ENCODE results near the gene TMEM163. TPM values are rescaled to one million over a fixed set of nuclear protein-coding genes. Genes with fewer than 3 reads are reported as not detected.

The TMEM163 gene
- total RNA-seq, 1 donor from 2014 or later, result not detected

DNA sequence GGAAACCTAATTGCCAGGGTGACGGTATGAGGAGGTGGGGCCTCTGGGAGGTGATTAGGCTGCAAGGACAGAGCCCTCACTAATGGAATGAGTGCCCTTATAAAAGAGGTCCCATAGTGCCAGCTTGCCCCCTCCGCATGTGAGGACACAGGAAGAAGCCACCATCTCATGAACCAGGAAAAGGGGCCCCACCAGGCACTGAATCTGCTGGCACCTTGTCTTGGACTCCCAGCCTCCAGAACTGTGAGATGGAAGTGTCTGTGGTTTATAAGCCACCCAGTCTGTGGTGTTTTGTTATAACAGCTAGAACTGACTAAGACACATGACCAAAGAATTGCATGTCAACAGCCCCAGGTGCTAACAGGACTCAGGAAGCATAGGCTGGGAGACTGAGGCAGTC lies 250.6 kb downstream of the TMEM163 start:
- no peak for FAIRE-seq
- TF ChIP-seq, protein P1, sequence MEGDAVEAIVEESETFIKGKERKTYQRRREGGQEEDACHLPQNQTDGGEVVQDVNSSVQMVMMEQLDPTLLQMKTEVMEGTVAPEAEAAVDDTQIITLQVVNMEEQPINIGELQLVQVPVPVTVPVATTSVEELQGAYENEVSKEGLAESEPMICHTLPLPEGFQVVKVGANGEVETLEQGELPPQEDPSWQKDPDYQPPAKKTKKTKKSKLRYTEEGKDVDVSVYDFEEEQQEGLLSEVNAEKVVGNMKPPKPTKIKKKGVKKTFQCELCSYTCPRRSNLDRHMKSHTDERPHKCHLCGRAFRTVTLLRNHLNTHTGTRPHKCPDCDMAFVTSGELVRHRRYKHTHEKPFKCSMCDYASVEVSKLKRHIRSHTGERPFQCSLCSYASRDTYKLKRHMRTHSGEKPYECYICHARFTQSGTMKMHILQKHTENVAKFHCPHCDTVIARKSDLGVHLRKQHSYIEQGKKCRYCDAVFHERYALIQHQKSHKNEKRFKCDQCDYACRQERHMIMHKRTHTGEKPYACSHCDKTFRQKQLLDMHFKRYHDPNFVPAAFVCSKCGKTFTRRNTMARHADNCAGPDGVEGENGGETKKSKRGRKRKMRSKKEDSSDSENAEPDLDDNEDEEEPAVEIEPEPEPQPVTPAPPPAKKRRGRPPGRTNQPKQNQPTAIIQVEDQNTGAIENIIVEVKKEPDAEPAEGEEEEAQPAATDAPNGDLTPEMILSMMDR (IDR thresholded peaks at IDR 0.05; ENCODE audit: insufficient read depth, low read length, severe bottlenecking), result no peak
- DNase-seq (ENCODE audit: low read depth), result no peak

DNA sequence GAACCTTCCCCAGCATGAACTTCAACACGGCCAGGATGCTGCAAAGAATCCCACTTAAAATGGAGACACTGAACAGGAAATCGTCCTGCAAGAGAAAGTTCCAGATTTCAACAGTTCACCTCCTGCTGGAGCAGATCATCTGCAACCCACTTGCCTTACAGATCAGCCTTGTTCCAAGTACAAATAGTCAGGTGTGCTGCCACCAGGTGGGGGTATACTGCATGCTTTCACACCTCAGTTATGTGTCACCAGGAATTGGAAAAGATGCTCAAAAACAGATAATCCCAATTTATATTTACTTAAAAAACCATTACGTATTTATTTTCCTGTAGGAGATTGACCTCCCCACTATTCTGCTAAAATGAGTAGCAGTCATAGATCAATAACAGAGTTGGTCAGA lies 252.7 kb downstream of the TMEM163 start:
- TF ChIP-seq, protein P1 (IDR thresholded peaks at IDR 0.05; ENCODE audit: insufficient read depth, low read length, severe bottlenecking), result peak; percentile 50
- Histone ChIP-seq H3K36me3 (ENCODE audit: control insufficient read depth, insufficient read depth, low read length) (no peaks in the 10 kb centered on the region), H3K4me3 (ENCODE audit: low read depth, low read length) (no peak overlapping the region), H3K27me3 (ENCODE audit: control insufficient read depth, insufficient read depth, low read length) (no peaks in the 10 kb centered on the region)
- DNase-seq (ENCODE audit: low read depth), result peak; percentile 53
- peak; percentile 36 for FAIRE-seq

More for the DNA sequence above, 250.6 kb downstream of the TMEM163 start:
- H3K27me3 ChIP-seq (ENCODE audit: control insufficient read depth, insufficient read depth, low read length), result no peaks in the 10 kb centered on the region
- H3K4me3 ChIP-seq (ENCODE audit: low read depth, low read length), result no peak overlapping the region
- no peaks in the 10 kb centered on the region for H3K36me3 ChIP-seq (ENCODE audit: control insufficient read depth, insufficient read depth, low read length)

DNA sequence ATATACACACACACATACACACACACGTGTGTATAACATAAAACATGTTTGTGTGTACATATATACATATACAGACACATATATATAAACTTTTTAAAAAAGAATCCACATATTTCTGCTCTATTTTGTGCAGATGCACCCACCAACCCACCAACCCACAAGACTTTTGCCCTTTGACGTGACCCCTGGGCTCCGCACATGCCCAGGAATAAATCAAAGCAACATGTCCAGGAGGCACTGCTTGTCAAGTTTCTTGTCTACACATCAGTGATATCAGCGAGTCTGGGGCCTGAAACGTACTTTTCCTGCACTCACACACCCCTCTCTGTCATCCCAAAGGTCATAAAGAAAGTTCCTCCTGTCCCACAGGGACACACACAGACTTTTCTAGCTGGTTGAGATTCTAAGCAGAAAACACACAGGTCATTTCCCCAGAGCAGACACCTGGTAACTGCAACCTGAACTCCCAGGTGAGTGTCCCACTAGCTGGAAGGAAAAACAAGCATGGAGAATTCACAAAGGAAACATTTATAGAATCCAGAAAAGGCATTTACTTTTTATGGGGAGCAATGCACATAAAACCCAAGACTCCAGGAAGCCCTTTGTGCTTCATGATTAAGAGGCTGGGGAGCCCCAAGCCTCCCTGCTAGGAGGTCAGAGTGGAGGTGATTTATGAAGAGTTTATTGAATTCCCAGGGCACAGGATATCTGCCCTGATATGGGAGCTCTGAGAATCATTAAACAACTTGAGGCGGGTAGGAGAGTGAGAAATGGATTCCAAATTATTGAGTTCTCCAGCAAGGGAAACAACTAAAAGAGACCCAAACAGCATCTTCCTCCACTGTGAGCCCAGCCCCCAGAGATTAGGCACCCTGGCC lies 253.3 kb downstream of the TMEM163 start:
- TF ChIP-seq, protein P1 (IDR thresholded peaks at IDR 0.05; ENCODE audit: insufficient read depth, low read length, severe bottlenecking), result no peak
- no peaks in the 10 kb centered on the region for H3K27me3 ChIP-seq (ENCODE audit: control insufficient read depth, insufficient read depth, low read length)
- no peak for DNase-seq (ENCODE audit: low read depth)
- no peaks in the 10 kb centered on the region for H3K36me3 ChIP-seq (ENCODE audit: control insufficient read depth, insufficient read depth, low read length)
- H3K4me3 ChIP-seq (ENCODE audit: low read depth, low read length), result no peak overlapping the region
- no peak for FAIRE-seq

DNA sequence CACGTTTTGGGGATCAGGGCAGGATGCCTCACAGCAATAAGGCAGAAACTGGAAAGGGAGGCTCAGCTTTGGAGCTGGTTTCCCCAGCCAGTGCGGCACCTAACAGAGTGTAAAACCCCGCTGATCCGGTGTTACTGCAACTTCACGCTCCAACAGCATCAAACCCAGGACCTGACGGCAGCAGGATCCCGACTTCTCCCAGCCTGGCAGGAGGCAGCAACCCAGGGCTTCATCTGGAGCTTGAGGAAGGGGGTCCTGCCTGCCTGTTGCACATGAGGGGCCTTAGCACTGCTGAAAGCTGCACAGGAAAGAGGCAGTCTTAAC lies 255.1 kb downstream of the TMEM163 start:
- no peak overlapping the region for H3K4me3 ChIP-seq (ENCODE audit: low read depth, low read length)
- FAIRE-seq (no peak), DNase-seq (ENCODE audit: low read depth) (no peak)
- no peaks in the 10 kb centered on the region for H3K36me3 ChIP-seq (ENCODE audit: control insufficient read depth, insufficient read depth, low read length)
- TF ChIP-seq, protein P1 (IDR thresholded peaks at IDR 0.05; ENCODE audit: insufficient read depth, low read length, severe bottlenecking), result no peak
- no peaks in the 10 kb centered on the region for H3K27me3 ChIP-seq (ENCODE audit: control insufficient read depth, insufficient read depth, low read length)

DNA sequence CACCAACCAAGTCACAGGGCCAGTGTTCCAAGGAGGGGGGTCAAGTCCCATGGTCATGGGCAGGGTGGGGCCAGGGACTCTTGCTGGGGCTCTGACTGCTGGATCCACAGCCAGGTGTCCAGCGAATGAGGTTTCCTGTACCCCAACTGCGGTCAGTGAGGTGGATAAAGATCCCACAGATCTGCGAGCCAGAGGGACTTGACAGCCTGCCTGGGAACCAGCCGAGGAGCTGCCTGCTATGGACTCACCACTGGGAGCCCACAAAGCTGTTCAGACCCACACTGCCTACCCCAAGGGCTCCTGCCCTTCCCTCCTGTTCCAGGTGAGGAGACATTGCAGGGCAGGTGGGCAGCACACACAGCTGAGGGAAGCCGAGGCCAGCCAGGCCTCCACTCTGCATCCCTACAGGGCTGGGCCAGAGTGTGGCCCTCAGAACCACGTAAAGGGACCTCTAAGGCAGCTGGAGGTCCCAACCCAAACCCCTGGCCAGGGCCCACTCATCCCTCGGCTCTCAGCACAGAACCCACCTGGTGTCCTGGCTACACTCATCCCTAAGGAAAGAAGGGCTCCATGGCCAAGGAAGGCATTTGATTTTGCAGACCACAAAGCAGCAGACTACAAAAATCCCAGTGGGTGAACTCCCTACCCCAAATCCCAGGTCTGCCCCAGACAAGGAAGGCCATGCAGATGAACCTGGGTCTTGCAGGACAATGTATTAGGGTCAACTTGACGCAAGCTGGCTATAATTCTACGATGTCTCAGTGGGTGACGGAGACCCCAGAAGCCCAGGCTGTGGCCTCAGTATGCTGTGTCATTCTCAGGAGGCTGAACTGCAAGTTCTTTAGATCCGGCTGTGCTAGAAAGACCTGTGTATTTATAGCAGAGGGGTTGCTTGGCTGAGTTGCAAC lies 255.8 kb downstream of the TMEM163 start:
- no peak for FAIRE-seq
- Histone ChIP-seq H3K4me3 (ENCODE audit: low read depth, low read length) (no peak overlapping the region), H3K27me3 (ENCODE audit: control insufficient read depth, insufficient read depth, low read length) (no peaks in the 10 kb centered on the region), H3K36me3 (ENCODE audit: control insufficient read depth, insufficient read depth, low read length) (no peaks in the 10 kb centered on the region)
- DNase-seq (ENCODE audit: low read depth), result no peak
- TF ChIP-seq, protein P1 (IDR thresholded peaks at IDR 0.05; ENCODE audit: insufficient read depth, low read length, severe bottlenecking), result no peak
